HT-29 (cell line): ENCODE measurements around the gene EXOC4. TPM values are rescaled to one million over a fixed set of nuclear protein-coding genes. Genes with fewer than 3 reads are reported as not detected.

ENCODE experiments used
- DNase-seq: peaks from one replicate; pipeline ENCODE4 v3.0.0-alpha.2; 2015; ENCODE audit warnings: low spot score
- total RNA-seq: library from RNA; depleted of rRNA; stranded (reverse); fragments of >200 nt; shearing (Covaris generic); gene quantifications from 2 replicates; pipeline ENCODE4 v1.2.3, GENCODE V29; 2014

The EXOC4 gene
- total RNA-seq, 1 experiment from 2014 or later: 59.8 TPM

- DNase-seq: no peak
Measured at GRCh38 chr7:133536450-133536849, 283.6 kb downstream of the EXOC4 start.

DNA sequence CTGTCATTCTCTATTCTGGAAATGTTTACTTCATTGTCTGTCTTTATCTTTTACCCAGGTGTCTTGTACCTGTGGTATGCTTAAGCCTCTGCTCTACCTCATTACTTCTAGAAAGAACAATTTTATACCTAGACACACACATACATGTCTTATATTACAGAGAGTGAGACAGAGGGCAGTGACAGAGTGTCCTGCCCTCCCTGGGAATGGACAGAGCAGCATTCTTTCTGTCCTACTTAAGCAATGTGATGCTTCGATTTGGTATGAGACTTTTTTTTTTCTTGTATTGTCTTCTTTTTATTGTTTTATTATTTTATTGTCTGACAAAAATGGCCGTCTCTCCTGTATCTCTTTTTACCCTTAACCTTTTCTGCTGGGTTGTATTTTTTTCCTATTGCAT is 286.1 kb downstream of the EXOC4 start:
- no peak for DNase-seq

GRCh38 chr7:133540096-133540860 is 287.4 kb downstream of the EXOC4 start:
- no peak for DNase-seq

DNA sequence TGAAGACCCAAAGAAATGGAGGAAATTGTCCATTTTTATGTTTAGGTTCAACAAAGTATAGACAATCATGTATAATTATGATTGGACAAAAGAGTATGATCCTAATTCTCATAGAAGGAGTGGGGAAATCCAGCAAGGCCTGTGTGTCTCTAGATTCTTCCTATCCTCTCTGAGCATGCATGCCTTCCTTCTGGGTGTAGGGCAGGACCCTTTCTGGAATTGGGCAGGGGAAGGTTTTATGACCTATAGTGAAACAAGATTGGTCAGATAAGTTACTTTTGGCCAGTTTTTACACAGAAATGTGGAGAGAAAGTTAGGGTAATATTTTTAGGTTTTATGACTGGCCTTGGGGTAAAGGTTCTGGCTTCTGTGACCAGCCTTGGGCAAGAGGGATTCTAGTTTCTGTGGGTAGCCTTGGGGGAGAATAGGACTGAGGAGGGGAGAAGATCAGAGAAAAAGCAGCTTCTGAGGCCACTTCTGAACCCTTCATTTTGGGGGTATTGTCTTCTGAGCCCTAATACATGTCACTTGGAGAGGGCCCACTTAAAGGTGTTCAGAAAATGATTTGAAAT is 289.4 kb downstream of the EXOC4 start:
- no peak for DNase-seq

DNA sequence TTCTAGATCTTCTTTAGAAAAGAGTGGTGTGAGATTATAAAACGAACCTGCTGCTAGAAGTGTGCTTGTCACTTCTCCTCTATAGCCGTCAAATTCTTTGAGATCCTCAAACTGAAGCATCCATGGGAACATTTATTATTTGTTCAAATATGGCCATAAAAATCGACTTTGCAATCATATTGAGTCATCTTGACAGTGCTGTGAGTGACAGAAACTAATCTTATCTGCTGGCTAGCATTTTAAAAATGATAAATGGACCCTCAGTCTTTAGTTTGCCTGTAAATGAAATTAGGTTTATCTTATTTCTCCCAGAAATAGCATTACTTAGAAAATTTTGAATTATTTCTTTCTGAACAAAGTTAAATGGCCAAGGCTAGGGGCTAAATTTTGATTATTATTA is 290.8 kb downstream of the EXOC4 start:
- no peak for DNase-seq

GRCh38 chr7:133545618-133546017 is 292.7 kb downstream of the EXOC4 start:
- DNase-seq: no peak

DNA sequence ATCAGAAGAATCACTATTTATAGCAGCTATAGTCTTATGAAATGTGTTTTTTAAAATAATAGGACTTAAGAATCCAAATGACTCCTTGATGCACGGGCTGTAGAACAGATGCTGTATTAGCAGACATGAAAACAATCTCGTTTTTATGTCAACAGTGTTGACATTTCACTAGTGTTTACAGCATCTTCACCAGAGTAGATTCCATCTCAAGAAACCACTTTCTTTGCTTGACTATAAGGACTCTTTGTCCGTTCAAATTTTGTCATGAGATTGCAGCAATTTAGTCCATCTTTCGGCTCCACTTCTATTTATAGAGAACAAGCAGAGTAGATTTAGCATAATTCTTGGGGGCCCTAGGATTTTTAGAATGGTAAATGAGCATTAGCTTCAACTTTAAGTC is 295.1 kb downstream of the EXOC4 start:
- no peak for DNase-seq

DNA sequence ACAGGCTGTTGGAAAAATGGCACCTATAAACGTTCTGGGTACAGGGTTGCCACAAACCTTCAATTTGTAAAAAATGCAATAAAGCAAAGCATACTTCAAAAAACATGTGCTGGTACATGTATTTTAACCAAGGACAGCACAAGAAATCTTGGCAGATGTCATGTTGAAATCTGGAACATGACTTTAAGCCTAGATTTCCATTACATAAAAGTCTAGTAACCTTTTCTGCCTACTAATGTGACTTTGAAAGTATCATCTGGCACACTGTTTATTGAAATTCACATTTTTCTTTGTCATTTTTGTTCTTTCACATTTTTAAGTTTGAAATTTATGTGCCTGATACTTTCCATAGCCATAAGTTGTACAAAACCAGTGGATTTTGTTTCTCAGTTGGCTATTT is 296.8 kb downstream of the EXOC4 start:
- no peak for DNase-seq

GRCh38 chr7:133550145-133550544 is 297.3 kb downstream of the EXOC4 start:
- DNase-seq: no peak

DNA sequence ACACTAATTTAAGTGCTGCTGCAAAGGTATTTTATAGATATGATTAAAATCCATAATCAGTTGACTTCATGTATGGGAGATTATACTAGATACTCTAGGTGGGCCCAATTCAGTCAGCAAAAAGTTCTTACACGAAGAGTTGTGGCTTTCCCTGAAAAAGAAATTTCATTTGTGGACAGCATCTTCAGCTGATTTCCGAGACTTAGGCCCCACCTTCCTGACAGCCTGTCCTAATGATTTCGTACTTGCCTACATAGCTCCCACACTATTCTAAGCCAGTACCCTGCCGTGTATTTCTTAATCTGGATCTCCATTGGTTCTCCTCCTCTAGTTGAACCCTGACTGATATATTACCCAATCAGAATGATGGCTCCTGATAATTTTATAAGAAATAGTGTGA is 297.9 kb downstream of the EXOC4 start:
- no peak for DNase-seq

DNA sequence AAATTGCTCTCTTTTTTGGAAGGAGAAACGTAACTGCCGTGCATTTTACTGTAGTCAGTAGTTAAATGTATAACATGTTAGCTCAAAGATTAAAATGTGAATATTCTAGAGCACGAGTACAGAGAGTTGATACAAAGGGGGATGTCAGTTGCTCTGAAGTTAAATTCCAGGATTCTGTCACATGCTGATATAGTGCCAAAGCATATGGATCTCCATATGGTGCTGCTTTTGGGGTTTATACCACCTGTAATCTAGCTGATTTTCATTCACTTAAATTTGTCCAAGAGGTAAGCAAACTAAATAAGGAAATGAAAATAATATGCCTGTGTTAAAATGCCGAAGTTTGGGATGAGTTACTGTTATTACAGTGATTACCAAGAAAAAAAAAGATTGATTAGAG is 298.6 kb downstream of the EXOC4 start:
- no peak for DNase-seq

DNA sequence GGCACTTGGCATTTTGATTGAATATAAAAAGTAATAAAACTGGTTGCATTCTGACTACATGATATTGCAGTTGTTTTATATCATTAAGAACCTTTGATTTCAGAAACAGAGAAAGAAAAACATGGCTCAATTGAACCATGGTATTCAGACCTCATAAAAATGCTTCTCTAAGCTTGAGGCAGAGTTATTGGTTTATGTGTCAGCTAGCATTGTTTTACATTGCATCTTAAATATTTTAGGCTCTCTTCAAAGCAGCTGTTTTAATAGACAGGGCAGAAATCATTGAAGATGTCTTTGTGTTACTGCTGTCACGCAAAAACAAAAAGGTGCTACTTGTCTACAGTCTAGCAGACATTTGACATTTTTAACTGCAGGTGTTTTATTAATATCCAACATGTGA is 299.2 kb downstream of the EXOC4 start:
- DNase-seq: no peak

- no peak for DNase-seq
Measured at GRCh38 chr7:133554330-133554729, 301.5 kb downstream of the EXOC4 start.

DNA sequence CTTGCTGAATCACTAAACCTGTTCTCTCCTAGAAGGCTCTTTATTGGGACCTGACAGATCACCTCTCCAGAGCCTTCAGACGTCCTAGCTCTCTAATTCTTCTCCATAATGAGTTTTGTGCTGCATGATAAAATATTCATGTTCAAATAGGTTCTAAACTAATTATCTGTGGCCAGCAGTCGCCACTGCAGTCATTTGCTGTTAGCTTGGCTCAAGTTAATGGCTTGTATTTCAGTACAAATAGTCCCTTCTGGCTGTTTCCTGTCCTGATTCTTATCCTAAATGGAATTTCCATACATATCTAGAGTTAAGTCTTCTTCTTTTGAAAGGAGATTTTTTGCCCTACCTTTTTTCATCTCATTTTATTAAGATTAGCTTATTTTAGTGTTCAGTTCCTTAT is 303.2 kb downstream of the EXOC4 start:
- no peak for DNase-seq

- DNase-seq: no peak
Measured at GRCh38 chr7:133556553-133556952, 303.7 kb downstream of the EXOC4 start.

- no peak for DNase-seq
Measured at GRCh38 chr7:133560900-133561299, 308.0 kb downstream of the EXOC4 start.

DNA sequence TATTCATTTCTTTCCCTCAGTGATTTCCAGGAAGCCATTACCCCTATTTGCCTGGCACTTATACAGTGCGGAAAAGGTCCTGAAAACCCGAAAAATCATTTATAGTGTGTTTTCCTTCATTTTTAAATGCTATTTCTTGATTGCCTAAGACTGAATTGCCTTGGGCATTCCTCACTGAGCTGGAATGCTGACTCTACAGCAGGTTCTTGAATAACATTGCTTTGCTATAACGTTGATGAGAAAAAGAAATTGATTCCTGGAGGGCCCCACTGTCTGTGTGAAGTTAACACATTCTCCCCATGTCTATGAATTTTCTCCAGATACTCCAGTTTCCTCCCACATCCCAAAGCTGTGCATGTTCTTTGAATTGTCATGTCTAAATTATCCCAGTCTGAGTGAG is 308.5 kb downstream of the EXOC4 start:
- DNase-seq: no peak

- DNase-seq: no peak
Measured at GRCh38 chr7:133562621-133563020, 309.7 kb downstream of the EXOC4 start.

DNA sequence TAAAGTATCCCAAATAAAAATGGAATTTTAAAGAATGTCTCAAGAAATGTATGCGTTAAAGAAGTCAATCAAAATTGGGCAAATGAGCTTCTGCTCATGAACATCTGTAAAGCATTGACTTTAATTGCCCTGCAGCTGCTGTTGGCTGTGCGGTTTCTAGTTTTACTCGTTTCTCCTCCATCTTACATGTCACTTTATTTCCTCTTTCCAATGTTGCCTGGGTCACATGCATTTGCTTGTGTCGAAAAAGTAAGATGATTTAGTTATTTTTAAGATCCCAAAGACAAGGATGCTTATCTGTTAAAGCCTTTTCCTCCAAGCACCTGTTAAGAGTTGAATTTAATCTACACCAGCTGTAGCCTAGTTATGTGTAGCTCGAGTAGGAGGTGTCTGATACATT is 310.4 kb downstream of the EXOC4 start:
- no peak for DNase-seq

GRCh38 chr7:133564484-133564883 is 311.6 kb downstream of the EXOC4 start:
- DNase-seq: no peak

- DNase-seq: no peak
Measured at GRCh38 chr7:133568544-133568943, 315.7 kb downstream of the EXOC4 start.

DNA sequence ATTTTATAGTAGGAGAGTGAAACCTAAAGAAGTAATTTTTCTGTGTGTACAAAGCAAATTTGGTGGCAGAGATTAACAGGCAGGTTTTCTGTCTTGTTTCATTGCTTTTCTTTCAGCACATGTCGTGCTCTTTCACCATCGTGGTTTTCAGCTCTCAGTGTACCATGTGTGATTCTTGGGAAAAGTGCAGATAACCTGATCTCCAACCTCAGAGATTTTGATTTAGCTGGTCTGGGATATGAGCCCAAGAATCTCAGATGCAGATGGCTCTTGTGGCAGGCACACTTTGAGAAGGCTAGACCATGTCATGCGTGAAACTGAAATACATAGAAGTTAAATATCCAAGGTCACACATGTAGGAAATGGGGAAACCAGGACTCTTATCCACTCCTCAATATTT is 317.4 kb downstream of the EXOC4 start:
- DNase-seq: no peak

- DNase-seq: no peak
Measured at GRCh38 chr7:133571076-133571475, 318.2 kb downstream of the EXOC4 start.

- DNase-seq: no peak
Measured at GRCh38 chr7:133572087-133572486, 319.2 kb downstream of the EXOC4 start.
